Stimulated activated CD4-positive, alpha-beta T cell treated with anti-CD3 and anti-CD28 coated beads, Interleukin-2, amount 100 ng/mL, for 24 hours (primary cell): ENCODE data around the gene ENDOU.
"Not testable (repeated sequence)": the region's sequence is repeated elsewhere in the genome, so short reads cannot be mapped to it uniquely, and the experiment has no call there.

Experiments used
- DNase-seq, 2 donors: peaks; one replicate each; pipeline ENCODE4 v3.0.0-alpha.2; 2020

ENDOU gene

GRCh38 chr12:47672068-47672467 is 53.2 kb downstream of the ENDOU start:
- no peak for DNase-seq

- not testable (repeated sequence) for DNase-seq
Measured at GRCh38 chr12:47667935-47668334, 57.4 kb downstream of the ENDOU start.
